ENCODE results near the gene SAMM50. TPM values are rescaled to one million over a fixed set of nuclear protein-coding genes. Genes with fewer than 3 reads are reported as not detected.

The SAMM50 gene
- total and polyA plus RNA-seq, 2 experiments from 2014 or later, result 58.6 to 60.3 TPM

DNA sequence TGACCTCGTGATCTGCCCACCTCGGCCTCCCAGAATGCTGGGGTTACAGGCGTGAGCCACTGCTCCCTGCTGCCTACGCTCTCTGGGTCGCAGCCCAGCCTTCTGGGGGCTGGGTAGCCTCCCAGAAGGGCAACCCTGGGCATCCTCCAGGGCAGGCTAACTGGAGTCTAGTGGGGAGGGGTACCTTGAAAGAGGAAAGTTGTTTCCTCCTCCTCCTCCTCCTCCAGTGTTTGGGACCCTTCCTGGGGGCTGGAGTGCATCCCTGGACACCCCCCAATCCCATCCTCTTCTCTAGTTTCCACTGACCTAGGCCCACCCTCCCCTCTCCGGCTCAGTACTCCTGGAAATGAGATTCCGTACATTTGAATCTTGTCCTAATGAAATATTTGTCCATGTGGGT is 30.4 kb upstream of the SAMM50 start:
- Histone ChIP-seq H3K4me2 (peak overlapping the region; percentile 90), H4K20me1 (replicated peaks; ENCODE audit: insufficient read depth) (no peaks in the 10 kb centered on the region; the same call in 1 of the 2 replicates), H3K9me2 (ENCODE audit: insufficient read depth) (no peaks in the 10 kb centered on the region), H3K36me3 (ENCODE audit: insufficient read depth) (peaks cover 16% of the 10 kb centered on the region), H2AFZ (0 out of 2 replicates have a peak overlapping the region, but pooled peaks have one; percentile 83), H3K27ac (ENCODE audit: low read depth) (no peak overlapping the region), H3F3A (replicated peaks; ENCODE audit: low read depth) (no peaks in the 10 kb centered on the region), H3K27me3 (ENCODE audit: insufficient read depth) (no peaks in the 10 kb centered on the region), H3K4me1 (ENCODE audit: insufficient read depth) (peaks cover 20% of the 10 kb centered on the region), H3K79me2 (replicated peaks; ENCODE audit: insufficient read depth) (peaks cover 28% of the 10 kb centered on the region), H3K4me3 (peak overlapping the region; percentile 85)
- H3K27ac Mint-ChIP-seq, result peak overlapping the region; percentile 79
- H3K36me3 Mint-ChIP-seq (ENCODE audit: low read depth), result peaks cover 24% of the 10 kb centered on the region
- TF ChIP-seq ZNF331 (CRISPR knock-in tag; IDR thresholded peaks at IDR 0.05; ENCODE audit: low read depth), result no peak
- no peak for TF ChIP-seq EZH2 (IDR thresholded peaks at IDR 0.05; ENCODE audit: low read depth, unreplicated experiment)
- TF ChIP-seq ETS1 (IDR thresholded peaks at IDR 0.05), result no peak
- no peak for TF ChIP-seq ZNF462 (CRISPR knock-in tag; IDR thresholded peaks at IDR 0.05)
- no peak for TF ChIP-seq JUNB (IDR thresholded peaks at IDR 0.05; ENCODE audit: unreplicated experiment)
- TF ChIP-seq REST (IDR thresholded peaks at IDR 0.05; ENCODE audit: unreplicated experiment), result no peak
- no peak for TF ChIP-seq NANOG (IDR thresholded peaks at IDR 0.05; ENCODE audit: borderline replicate concordance)
- H3K27me3 Mint-ChIP-seq (ENCODE audit: insufficient read depth, low read depth, poor library complexity), result peaks cover 12% of the 10 kb centered on the region
- DNase-seq (ENCODE audit: low spot score), result no peak
- H3K9me3 Mint-ChIP-seq, result no peaks in the 10 kb centered on the region
- peak overlapping the region; percentile 75 for H3K4me3 Mint-ChIP-seq
- ATAC-seq, result peak; percentile 3
- H3K4me1 Mint-ChIP-seq, result peaks cover 24% of the 10 kb centered on the region
